Measurements from ENCODE around the gene ACAN.

- TF ChIP-seq POLR2A (IDR thresholded peaks at IDR 0.05) (no peak), CTCF (IDR thresholded peaks at IDR 0.05) (no peak)
Observed at GRCh38 chr15:88908697-88909621, 105.7 kb downstream of the ACAN start.
